Measurements from ENCODE around the gene STT3A.

Gene STT3A

GRCh38 chr11:125591649-125592304 is 875 bp upstream of the STT3A start:
- peak; percentile 72 for DNase-seq

- peak; percentile 28 for DNase-seq
Measured at GRCh38 chr11:125593114-125593820, 615 bp downstream of the STT3A start.

- no peak for DNase-seq
Measured at GRCh38 chr11:125594958-125595357, 2.3 kb downstream of the STT3A start.

GRCh38 chr11:125600663-125601062 is 8.0 kb downstream of the STT3A start:
- no peak for DNase-seq

GRCh38 chr11:125603207-125603606 is 10.6 kb downstream of the STT3A start:
- no peak for DNase-seq

GRCh38 chr11:125605417-125605816 is 12.8 kb downstream of the STT3A start:
- no peak for DNase-seq

GRCh38 chr11:125609545-125609944 is 16.9 kb downstream of the STT3A start:
- no peak for DNase-seq

DNA sequence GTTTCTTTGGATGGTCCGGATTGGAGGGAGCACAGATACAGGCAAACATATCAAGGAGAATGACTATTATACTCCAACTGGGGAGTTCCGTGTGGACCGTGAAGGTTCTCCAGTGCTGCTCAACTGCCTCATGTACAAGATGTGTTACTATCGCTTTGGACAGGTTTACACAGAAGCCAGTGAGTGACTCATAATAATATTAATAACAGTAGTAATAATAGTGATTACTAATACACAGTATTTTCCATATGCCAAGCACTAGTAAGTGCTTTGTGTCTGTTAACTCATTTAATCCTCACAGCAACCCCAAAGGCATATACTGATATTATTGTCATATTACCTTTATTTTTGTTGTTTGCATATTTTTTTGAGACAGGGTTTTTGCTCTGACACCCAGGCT is 25.7 kb downstream of the STT3A start:
- no peak for DNase-seq

DNA sequence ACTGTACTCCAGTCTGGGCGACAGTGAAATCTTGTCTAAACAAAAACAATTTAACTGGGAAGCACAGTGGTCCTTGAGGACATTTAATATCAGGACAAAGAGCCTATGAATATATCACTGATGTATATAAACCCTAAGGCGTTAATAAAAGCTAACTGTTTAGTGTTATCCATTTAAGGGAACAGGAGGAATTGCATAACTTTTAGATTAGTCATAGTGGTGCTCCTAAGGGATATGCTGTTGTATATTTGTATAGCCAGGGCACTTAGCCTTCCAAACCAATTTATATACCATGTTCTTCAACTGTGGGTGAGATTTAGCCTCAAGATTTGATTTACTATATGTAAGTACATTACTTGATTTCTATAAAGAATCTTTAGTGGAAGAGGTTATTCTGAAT is 29.3 kb downstream of the STT3A start:
- DNase-seq = no peak

DNA sequence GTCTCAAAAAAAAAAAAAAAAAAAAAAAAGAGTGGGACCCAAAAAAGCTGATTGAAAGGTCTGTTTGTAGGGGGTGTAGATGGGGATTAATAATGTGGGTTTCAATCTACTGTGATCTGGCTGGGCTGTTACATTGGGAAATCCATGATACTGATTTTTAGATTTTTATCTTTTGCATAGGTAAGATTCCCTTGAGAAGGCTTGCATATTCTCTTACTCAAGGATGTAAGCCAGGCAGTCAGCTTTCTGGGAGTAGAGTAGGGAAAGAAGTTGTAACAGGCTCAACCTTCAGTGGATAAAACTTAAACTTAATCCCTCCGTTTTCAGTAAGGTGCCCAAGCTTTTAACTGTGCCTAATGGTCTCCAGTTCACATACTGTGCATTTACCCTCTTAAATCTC is 30.4 kb downstream of the STT3A start:
- DNase-seq = no peak

- DNase-seq = peak; percentile 39
Measured at GRCh38 chr11:125624756-125625213, 32.1 kb downstream of the STT3A start, which contains the start of gene CHEK1. Gene CHEK1 (plus strand): TSS chr11:125625163. CDS start chr11:125626769, 1,606 bp downstream.

DNA sequence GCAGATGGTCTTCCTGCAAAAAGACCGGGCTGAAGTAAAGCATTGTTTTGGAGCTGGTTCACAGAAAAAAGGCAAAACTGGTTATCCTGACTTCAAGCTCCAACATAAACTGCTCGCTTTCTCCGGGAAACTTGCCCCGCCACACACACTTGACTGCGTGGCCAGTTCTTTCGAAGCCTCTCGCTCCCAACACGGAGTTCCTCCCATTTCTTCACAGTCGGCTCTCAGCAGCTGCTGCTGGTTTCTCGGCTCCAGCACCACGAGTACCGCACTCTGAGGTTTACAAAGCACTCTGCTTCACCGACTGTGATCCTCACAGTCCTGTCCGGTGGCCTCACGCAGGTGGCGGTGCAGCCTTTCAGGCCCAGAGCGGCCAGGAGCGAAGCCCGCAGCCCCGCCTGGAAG is 32.6 kb downstream of the STT3A start:
- DNase-seq = no peak

DNA sequence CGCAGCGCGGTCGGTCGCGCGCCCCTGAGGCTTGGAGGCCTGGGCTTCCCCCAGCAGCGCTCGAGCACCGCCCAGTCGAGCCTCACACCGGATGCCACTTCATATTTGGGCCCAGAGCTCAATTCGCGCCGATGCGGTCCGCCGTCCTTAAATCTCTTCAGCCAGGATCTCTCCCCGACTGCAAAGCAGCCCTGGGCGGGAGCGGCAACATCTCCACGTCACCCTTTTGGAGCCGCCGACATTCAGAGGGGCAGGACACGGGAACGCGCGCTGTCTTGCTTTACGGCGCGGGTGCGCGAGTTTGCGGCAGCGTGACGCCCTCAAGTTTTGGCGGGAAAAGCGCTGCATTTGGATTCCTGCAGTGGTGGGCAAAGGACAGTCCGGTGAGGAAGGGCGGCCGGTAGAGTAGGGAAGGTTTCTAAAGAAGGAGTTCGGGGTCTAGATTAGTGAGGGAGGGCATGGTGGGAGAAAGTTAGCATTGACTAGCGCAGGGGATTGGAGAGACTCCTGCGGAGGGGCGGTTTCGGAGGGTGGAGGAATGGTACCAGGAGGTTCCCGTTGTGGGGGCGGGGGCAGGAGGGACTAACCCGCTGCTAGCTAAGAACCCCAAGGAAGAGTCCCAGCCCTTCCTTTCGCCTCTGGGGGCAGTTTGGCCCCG is 33.1 kb downstream of the STT3A start:
- peak; percentile 90 for DNase-seq

DNA sequence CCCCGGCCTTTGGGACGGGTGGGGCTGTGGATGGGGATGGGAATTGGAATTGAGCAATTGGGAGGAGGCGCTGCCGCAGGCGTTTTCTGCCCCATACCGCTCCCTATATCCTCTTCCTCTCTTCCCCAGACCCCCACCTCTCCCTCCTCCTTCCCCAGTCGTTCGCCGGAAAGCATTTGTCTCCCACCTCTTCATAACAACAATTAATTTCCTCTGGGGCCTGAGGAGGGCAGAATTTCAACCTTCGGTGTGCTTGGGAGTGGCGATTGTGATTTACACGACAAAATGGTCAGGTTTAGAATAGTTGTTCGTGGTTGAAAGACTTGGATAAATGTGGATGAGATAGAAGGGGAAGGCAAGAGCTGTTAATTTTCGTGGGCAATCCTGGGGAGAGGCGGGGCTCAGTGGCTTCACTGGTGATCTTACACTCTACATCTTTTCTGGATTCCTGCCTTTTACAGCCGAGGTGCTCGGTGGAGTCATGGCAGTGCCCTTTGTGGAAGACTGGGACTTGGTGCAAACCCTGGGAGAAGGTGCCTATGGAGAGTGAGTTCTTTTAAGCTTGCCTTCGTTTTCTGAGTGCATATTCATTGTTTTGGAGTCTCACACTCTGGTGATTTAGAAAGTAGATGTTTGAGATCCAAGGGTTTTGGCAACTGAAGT is 33.8 kb downstream of the STT3A start:
- DNase-seq = peak; percentile 87

DNA sequence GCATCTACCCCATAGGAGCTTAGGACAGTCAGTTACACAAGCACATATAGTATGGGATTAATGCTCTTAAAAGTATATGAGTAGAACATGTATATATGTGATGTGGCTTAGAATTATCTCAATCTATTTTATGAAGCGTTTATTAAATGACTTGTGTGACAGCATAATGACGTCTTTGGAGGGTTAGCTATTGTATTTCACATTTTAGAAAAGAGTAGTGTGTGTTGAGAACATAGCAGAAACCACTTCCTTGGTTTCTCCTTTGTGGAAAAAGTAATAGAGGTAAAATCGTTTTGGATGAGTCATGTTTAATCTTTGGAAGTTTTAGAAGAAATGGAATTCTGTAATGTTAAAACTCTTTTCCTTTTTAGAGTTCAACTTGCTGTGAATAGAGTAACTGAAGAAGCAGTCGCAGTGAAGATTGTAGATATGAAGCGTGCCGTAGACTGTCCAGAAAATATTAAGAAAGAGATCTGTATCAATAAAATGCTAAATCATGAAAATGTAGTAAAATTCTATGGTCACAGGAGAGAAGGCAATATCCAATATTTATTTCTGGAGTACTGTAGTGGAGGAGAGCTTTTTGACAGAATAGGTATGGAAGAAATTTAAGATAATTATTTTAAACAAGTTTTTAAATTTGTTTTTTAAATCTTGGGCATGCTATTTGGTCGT is 34.7 kb downstream of the STT3A start:
- DNase-seq = no peak

DNA sequence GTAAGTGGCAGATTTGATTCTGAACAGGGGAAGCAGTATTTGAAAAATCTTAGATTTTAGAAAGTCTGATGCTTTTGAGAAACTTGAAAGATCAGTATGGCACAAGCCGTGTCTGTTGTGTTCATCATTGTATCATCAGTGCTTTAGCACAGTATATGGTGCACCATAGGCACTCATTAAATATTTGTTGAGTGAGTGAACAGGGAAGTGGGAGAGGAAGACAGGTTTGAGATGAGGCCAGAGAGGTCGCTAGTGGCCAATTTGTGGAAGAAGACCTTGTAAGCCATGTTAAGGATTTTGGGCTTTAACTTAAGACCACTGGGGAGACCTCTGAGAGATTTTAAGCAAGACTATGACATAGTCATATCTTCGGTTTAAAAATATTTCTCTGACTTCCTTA is 45.2 kb downstream of the STT3A start:
- DNase-seq = no peak

- no peak for DNase-seq
Measured at GRCh38 chr11:125638315-125638714, 45.7 kb downstream of the STT3A start.

GRCh38 chr11:125645871-125646270 is 53.2 kb downstream of the STT3A start:
- DNase-seq = no peak

DNA sequence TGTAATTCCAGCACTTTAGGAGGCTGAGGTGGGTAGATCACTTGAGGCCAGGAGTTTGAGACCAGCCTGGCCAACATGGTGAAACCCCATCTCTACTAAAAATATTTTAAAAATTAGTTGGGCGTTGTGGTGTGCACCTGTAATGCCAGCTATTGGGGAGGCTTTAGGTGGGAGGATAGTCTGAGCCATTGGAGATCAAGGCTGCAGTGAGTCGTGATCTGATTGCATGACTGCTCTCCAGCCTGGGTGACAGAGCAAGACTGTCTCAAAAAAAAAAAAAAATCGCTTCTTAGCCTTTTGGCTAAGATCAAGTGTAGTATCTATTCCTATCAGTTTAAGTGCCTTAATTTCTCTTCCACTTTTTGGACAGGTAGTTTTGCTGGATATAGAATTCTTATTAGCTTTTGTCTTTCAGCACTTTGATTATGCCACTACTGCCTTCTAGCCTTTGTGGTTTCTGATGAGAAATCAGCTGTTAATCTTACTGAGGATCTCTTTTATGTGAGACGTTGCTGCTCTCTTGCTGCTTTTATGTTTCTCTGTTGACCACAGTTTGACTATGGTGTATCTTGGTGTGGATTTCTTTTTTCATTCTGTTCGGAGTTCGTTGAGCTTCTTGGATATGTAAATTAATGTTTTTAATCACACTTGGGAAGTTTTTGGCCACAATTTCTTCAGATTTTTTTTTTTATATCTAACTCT is 57.0 kb downstream of the STT3A start:
- DNase-seq = no peak

DNA sequence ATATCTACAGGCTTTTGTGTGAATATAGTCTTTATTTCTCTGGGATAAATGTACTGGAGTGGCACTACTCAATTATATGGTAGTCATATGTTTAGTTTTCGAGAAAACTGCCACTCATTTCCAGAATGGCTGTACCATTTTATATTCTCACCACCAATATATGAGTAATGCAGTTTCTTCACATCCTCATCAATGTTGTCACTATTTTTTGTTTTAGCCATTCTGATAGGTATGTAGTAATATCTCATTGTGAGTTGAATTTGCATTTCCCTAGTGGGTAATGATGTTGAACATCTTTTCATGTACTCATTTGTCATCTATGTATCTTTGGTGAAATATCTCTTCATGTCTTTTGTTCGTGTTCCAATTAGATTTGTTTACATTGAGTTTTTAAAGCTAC is 70.0 kb downstream of the STT3A start:
- DNase-seq = no peak

DNA sequence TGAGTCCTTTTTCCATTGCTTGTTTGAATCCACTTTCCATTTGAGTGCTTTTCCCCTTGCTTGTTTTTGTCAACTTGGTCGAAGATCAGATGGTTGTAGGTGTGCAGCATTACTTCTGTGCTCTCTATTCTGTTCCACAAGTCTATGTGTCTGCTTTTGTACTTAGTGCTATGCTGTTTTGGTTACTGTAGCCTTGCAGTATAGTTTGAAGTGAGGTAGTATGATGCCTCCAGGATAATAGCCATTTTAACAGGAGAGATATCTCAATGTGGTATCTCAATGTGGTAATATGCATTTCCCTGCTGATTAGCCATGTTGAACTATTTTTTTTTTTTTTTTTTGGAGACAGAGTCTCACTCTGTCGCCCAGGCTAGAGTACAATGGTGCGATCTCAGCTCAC is 71.3 kb downstream of the STT3A start:
- no peak for DNase-seq

GRCh38 chr11:125667151-125667550 is 74.5 kb downstream of the STT3A start:
- no peak for DNase-seq
